Left hindlimb (tissue), 1 donor: ENCODE measurements around the gene SRRM2.

Source experiments
- DNase-seq: peaks from one replicate; pipeline ENCODE4 v3.0.0-alpha.2; 2018

The SRRM2 gene

GRCh38 chr16:2778630-2778958, 26.2 kb downstream of the SRRM2 start:
- no peak for DNase-seq

- no peak for DNase-seq
These were observed 26.9 kb downstream of the SRRM2 start for GRCh38 chr16:2779151-2779920.

- DNase-seq: no peak
These were observed 27.8 kb downstream of the SRRM2 start for GRCh38 chr16:2779978-2780898.

GRCh38 chr16:2782583-2783351, 30.3 kb downstream of the SRRM2 start:
- DNase-seq: no peak

- no peak for DNase-seq
These were observed 31.3 kb downstream of the SRRM2 start for GRCh38 chr16:2783581-2784357.

GRCh38 chr16:2784358-2785100, 32.1 kb downstream of the SRRM2 start:
- no peak for DNase-seq

- no peak for DNase-seq
These were observed 32.9 kb downstream of the SRRM2 start for GRCh38 chr16:2785101-2785991.

- no peak for DNase-seq
These were observed 33.8 kb downstream of the SRRM2 start for GRCh38 chr16:2786061-2786825.

GRCh38 chr16:2786826-2787151, 34.4 kb downstream of the SRRM2 start:
- DNase-seq: no peak

GRCh38 chr16:2787406-2787805, 35.0 kb downstream of the SRRM2 start, which contains the start of gene PRSS33:
Gene PRSS33, minus strand, starts transcription at chr16:2787560. Its CDS starts 1,013 bp downstream, at chr16:2786547.
- DNase-seq: no peak

GRCh38 chr16:2787961-2788360, 35.5 kb downstream of the SRRM2 start:
- no peak for DNase-seq

- no peak for DNase-seq
These were observed 38.2 kb downstream of the SRRM2 start for GRCh38 chr16:2790631-2791030.

GRCh38 chr16:2791174-2791573, 38.7 kb downstream of the SRRM2 start:
- DNase-seq: no peak

- no peak for DNase-seq
These were observed 40.5 kb downstream of the SRRM2 start for GRCh38 chr16:2792940-2793339.

- DNase-seq: no peak
These were observed 43.1 kb downstream of the SRRM2 start for GRCh38 chr16:2795395-2796143.

GRCh38 chr16:2798723-2799204, 46.3 kb downstream of the SRRM2 start:
- DNase-seq: no peak

- no peak for DNase-seq
These were observed 46.9 kb downstream of the SRRM2 start for GRCh38 chr16:2799205-2799858.

GRCh38 chr16:2799859-2800226, 47.4 kb downstream of the SRRM2 start:
- DNase-seq: no peak
